Right lobe of liver (tissue), 6 donors: ENCODE results near the gene DEPDC4. TPM values are rescaled to one million over a fixed set of nuclear protein-coding genes. Genes with fewer than 3 reads are reported as not detected.

Experiments used
- ATAC-seq, 4 donors: fragments of 200-7000 bp; cut with Tn5 transposase; one replicate each; pipeline ENCODE4 v1.9.1; 2020; ENCODE audit warnings: mild to moderate bottlenecking in 4 of 4, moderate library complexity in 4 of 4
- DNase-seq, 3 donors: peaks; one replicate each; pipeline ENCODE4 v3.0.0-alpha.2; 2020
- H3K27ac ChIP-seq, 3 donors: fragments of 200-600 bp; one replicate each; pipeline ENCODE4 v1.8.0; 2022
- H3K27me3 ChIP-seq, 2 donors: fragments of 200-600 bp; one replicate each; pipeline ENCODE4 v1.8.0; 2022
- H3K36me3 ChIP-seq, 4 donors: fragments of 200-600 bp; sonication (generic) in 1 of 4; one replicate each; pipeline versions ENCODE4 v1.5.1 to v1.8.0; 2017 to 2022; ENCODE audit warnings: control low read depth in 1 of 4
- H3K4me1 ChIP-seq, 4 donors: fragments of 200-600 bp; sonication (generic) in 1 of 4; one replicate each; pipeline versions ENCODE4 v1.5.1 to v1.8.0; 2017 to 2022; ENCODE audit warnings: control low read depth in 1 of 4
- H3K4me3 ChIP-seq, 3 donors: fragments of 200-600 bp; one replicate each; pipeline ENCODE4 v1.8.0; 2022
- H3K9me3 ChIP-seq, 4 donors: fragments of 200-600 bp; sonication (generic) in 1 of 4; one replicate each; pipeline versions ENCODE4 v1.5.1 to v1.8.0; 2017 to 2022; ENCODE audit warnings: control low read depth in 1 of 4
- POLR2A ChIP-seq: fragments of 450-650 bp; IDR thresholded peaks from one replicate; pipeline ENCODE4 v1.6.1; 2017; ENCODE audit warnings: antibody characterized with exemption, mild to moderate bottlenecking
- WGBS: methylation state at CpG from one replicate; pipeline ENCODE4 v1.1.6; 2018; ENCODE audit warnings: low coverage, low lambda C conversion rate; ENCODE audit not compliant: insufficient coverage; ENCODE audit errors: missing lambda C conversion rate; 5-methylcytosine and 5-hydroxymethylcytosine counted together
- intact Hi-C, 2 donors: fragments of 100-400 bp; cut with DNase I; formaldehyde crosslinking; loops; one replicate each; pipeline versions ENCODE4 v1.11.2 to v1.14.1; 2022
- total RNA-seq, 6 experiments: library from RNA; depleted of rRNA in 2 of 6; stranded (reverse); fragments of >200 nt in 2 of 6; fragmentation: NEBNext Ultra II Directional in 3 of 6; extraction: Animal tissue kit (Norgen Biotek cat#: 25700) in 3 of 6; gene quantifications; one replicate each; pipeline versions ENCODE4 v1.1.0 to v1.2.4, GENCODE V29; 2016 to 2023
- TF ChIP-seq, protein P1 (sequence below), 4 donors: fragments of 200-600 bp in 3 of 4; fragments of 450-650 bp in 1 of 4; IDR thresholded peaks; one replicate each; pipeline versions ENCODE4 v1.5.1 to v1.8.0; 2016 to 2022; ENCODE audit warnings: antibody characterized with exemption in 4 of 4, mild to moderate bottlenecking in 2 of 4
- donor health status: DM: no; HTN: yes; CAD: no.
- donor health status: DM: no; HTN: no; CAD: no.
- donor health status: DM: no; HTN: no; CAD: no.
- donor health status: DM: no; HTN: yes; CAD: no.
- donor health status: DM: no; HTN: yes; CAD: no.

Gene DEPDC4
- total RNA-seq, 6 experiments from 2014 or later: 0.37 to 2.0 (median 1.4) TPM

DNA sequence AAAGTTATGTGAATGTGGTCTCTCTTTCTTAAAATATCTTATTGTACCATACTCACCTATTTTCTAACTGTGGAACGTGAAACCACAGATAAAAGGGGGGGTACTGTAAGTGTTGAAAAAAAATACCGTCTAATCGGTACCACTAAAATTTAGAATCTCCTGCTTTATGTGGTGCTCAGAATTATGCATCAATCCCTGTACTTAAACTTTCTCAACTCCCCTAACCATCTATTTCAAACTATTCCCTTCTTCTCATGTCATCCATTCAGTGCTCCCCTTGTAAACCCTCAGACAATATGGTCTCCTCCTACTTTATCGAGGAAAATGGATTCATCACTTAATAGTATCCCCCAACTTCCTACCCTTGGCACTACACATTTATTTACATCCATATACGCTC, 23.7 kb downstream of the DEPDC4 start:
- peaks cover 0 to 6% (median 3%) of the 10 kb centered on the region in 4 donors for H3K4me1 ChIP-seq
- intact Hi-C loops: no loop called here
- no peaks in the 10 kb centered on the region for H3K9me3 ChIP-seq
- no peak for TF ChIP-seq POLR2A
- TF ChIP-seq, protein P1, sequence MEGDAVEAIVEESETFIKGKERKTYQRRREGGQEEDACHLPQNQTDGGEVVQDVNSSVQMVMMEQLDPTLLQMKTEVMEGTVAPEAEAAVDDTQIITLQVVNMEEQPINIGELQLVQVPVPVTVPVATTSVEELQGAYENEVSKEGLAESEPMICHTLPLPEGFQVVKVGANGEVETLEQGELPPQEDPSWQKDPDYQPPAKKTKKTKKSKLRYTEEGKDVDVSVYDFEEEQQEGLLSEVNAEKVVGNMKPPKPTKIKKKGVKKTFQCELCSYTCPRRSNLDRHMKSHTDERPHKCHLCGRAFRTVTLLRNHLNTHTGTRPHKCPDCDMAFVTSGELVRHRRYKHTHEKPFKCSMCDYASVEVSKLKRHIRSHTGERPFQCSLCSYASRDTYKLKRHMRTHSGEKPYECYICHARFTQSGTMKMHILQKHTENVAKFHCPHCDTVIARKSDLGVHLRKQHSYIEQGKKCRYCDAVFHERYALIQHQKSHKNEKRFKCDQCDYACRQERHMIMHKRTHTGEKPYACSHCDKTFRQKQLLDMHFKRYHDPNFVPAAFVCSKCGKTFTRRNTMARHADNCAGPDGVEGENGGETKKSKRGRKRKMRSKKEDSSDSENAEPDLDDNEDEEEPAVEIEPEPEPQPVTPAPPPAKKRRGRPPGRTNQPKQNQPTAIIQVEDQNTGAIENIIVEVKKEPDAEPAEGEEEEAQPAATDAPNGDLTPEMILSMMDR (IDR thresholded peaks at IDR 0.05): no peak
- no peak overlapping the region for H3K27ac ChIP-seq
- no peaks in the 10 kb centered on the region for H3K36me3 ChIP-seq
- H3K4me3 ChIP-seq: no peak overlapping the region
- DNase-seq: no peak
- H3K27me3 ChIP-seq: no peaks in the 10 kb centered on the region
- WGBS: 87% methylated on average over 5 of the region's 5 CpGs
- no peak for ATAC-seq

- Histone ChIP-seq H3K36me3 (no peaks in the 10 kb centered on the region), H3K27me3 (no peaks in the 10 kb centered on the region), H3K27ac (no peak overlapping the region), H3K4me3 (no peak overlapping the region), H3K4me1 (peaks cover 0 to 6% (median 3%) of the 10 kb centered on the region in 4 donors), H3K9me3 (no peaks in the 10 kb centered on the region)
- intact Hi-C loops: no loop called here
- DNase-seq (no peak), ATAC-seq (no peak)
- WGBS: no CpG with 5 or more reads among the region's 1 CpG
- TF ChIP-seq, protein P1 (IDR thresholded peaks at IDR 0.05): no peak
- no peak for TF ChIP-seq POLR2A
Observed at GRCh38 chr12:100239589-100239988, 27.3 kb downstream of the DEPDC4 start.

DNA sequence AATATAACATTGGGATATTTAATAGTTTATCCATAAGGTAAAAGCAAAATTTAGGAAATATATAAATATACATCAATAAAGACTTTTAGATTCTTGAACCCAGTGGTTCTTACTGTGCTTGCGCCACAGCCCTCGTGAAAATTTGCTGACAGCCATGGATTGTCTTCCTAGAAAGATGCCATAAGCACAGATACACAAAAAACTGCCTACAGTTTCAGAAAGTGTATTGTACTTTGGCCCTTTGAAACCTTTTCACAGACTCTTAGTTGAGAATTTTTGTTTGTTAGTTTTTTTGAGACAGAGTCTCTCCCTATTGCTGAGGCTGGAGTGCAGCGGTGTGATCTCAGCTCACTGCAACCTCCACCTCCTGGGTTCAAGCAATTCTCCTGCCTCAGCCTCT, 28.1 kb downstream of the DEPDC4 start:
- no peak for DNase-seq
- no peaks in the 10 kb centered on the region for H3K9me3 ChIP-seq
- TF ChIP-seq, protein P1 (IDR thresholded peaks at IDR 0.05): no peak
- TF ChIP-seq POLR2A: no peak
- H3K4me3 ChIP-seq: no peak overlapping the region
- peaks cover 0 to 6% (median 3%) of the 10 kb centered on the region in 4 donors for H3K4me1 ChIP-seq
- no peaks in the 10 kb centered on the region for H3K36me3 ChIP-seq
- WGBS: 31% methylated on average over 3 of the region's 3 CpGs
- no peaks in the 10 kb centered on the region for H3K27me3 ChIP-seq
- no peak overlapping the region for H3K27ac ChIP-seq
- peak in 2 of 4 donors; percentile 43 to 56 for ATAC-seq
- intact Hi-C loops: no loop called here

- DNase-seq: no peak
- Histone ChIP-seq H3K4me1 (peaks cover 0 to 13% (median 3%) of the 10 kb centered on the region in 4 donors), H3K36me3 (no peaks in the 10 kb centered on the region), H3K27ac (no peak overlapping the region), H3K27me3 (no peaks in the 10 kb centered on the region), H3K9me3 (no peaks in the 10 kb centered on the region), H3K4me3 (no peak overlapping the region)
- TF ChIP-seq, protein P1 (IDR thresholded peaks at IDR 0.05): peak; percentile 75 to 83 (median 76)
- TF ChIP-seq POLR2A: no peak
- intact Hi-C loops: no loop called here
- WGBS: 22% methylated on average over 7 of the region's 7 CpGs
- ATAC-seq: peak; percentile 79 to 87 (median 82)
Observed at GRCh38 chr12:100234591-100235304, 32.1 kb downstream of the DEPDC4 start.
